B cell (primary cell): ENCODE data around the gene EXOC6B. TPM values are rescaled to one million over a fixed set of nuclear protein-coding genes. Genes with fewer than 3 reads are reported as not detected.

ENCODE experiments used
- ATAC-seq: fragments of 200-7000 bp; cut with Tn5 transposase; one replicate; pipeline ENCODE4 v1.10.0; 2021; ENCODE audit warnings: low read depth, mild to moderate bottlenecking, moderate number of reproducible peaks, moderate library complexity
- CTCF ChIA-PET: fragments of 350-600 bp; sonication (Branson Sonifier 250); formaldehyde crosslinking; loops from one replicate; lab custom pipeline; 2021; ENCODE audit warnings: antibody characterized with exemption, inconsistent platforms; lab: Charles Lee
- POLR2A ChIA-PET: fragments of 350-600 bp; sonication (Branson Sonifier 250); formaldehyde crosslinking; loops from one replicate; lab custom pipeline; 2021; ENCODE audit warnings: antibody characterized with exemption; lab: Charles Lee
- DNase-seq: peaks from one replicate; pipeline ENCODE4 v3.0.0; 2013
- H2AFZ ChIP-seq: 2 replicates; pipeline ENCODE4 v1.6.1; 2012; ENCODE audit warnings: mild to moderate bottlenecking, low read depth, low read length; ENCODE audit not compliant: insufficient read depth, poor library complexity, severe bottlenecking
- H3K27ac ChIP-seq, 2 donors: 1 replicate in 1 of 2; 2 replicates in 1 of 2; pipeline ENCODE4 v1.5.1; 2012 to 2013; ENCODE audit warnings: low read length in 2 of 2, mild to moderate bottlenecking in 2 of 2, moderate library complexity in 1 of 2
- H3K27me3 ChIP-seq, 4 experiments: fragments of 200-600 bp in 1 of 4; sonication (generic) in 1 of 4; replicated peaks in 1 of 4; 1 replicate in 2 of 4; 2 replicates in 2 of 4; pipeline versions ENCODE4 v1.6.1 to v1.7.0; 2013 to 2016; ENCODE audit warnings: low read length in 3 of 4, mild to moderate bottlenecking in 2 of 4, mixed read lengths in 1 of 4, moderate library complexity in 1 of 4; ENCODE audit not compliant: insufficient read depth in 4 of 4, control insufficient read depth in 3 of 4; ENCODE audit errors: control extremely low read depth in 1 of 4
- H3K36me3 ChIP-seq, 2 experiments: replicated peaks in 1 of 2; 1 replicate in 1 of 2; 2 replicates in 1 of 2; pipeline versions ENCODE4 v1.6.1 to v1.7.1; 2013; ENCODE audit warnings: low read length in 1 of 2; ENCODE audit not compliant: insufficient read depth in 2 of 2, control insufficient read depth in 1 of 2; ENCODE audit errors: control extremely low read depth in 1 of 2, extremely low read depth in 1 of 2
- H3K4me1 ChIP-seq, 2 donors: fragments of 200-600 bp in 1 of 2; sonication (generic) in 1 of 2; 1 replicate in 1 of 2; 2 replicates in 1 of 2; pipeline versions ENCODE4 v1.5.1 to v1.6.1; 2013 to 2017; ENCODE audit warnings: low read length in 2 of 2; ENCODE audit not compliant: control insufficient read depth in 2 of 2, insufficient read depth in 2 of 2
- H3K4me2 ChIP-seq: replicated peaks from 2 replicates; pipeline ENCODE3; 2012; ENCODE audit warnings: mild to moderate bottlenecking, low read depth, low read length; ENCODE audit not compliant: poor library complexity, severe bottlenecking
- H3K4me3 ChIP-seq, 5 experiments: fragments of 200-600 bp in 1 of 5; sonication (generic) in 1 of 5; 1 replicate in 3 of 5; 2 replicates in 2 of 5; pipeline versions ENCODE4 v1.5.1 to v1.7.0; 2011 to 2016; ENCODE audit warnings: low read length in 4 of 5, mild to moderate bottlenecking in 4 of 5, low read depth in 2 of 5, control low read depth in 1 of 5, moderate library complexity in 1 of 5; ENCODE audit not compliant: insufficient read depth in 1 of 5; ENCODE audit errors: control extremely low read depth in 1 of 5, extremely low read depth in 1 of 5
- H3K79me2 ChIP-seq: fragments of 200-600 bp; sonication (generic); one replicate; pipeline ENCODE4 v1.6.0; 2016; ENCODE audit warnings: low read length; ENCODE audit not compliant: control insufficient read depth, insufficient read depth
- H3K9ac ChIP-seq: fragments of 200-600 bp; sonication (generic); 2 replicates; pipeline ENCODE4 v1.6.1; 2017; ENCODE audit warnings: mild to moderate bottlenecking, low read length, moderate library complexity
- H3K9me3 ChIP-seq, 3 donors: one replicate each; pipeline versions ENCODE4 v1.6.1 to v1.7.1; 2013; ENCODE audit warnings: low read length in 2 of 3; ENCODE audit not compliant: control insufficient read depth in 2 of 3, insufficient read depth in 1 of 3; ENCODE audit errors: control extremely low read depth in 1 of 3
- H4K20me1 ChIP-seq: 2 replicates; pipeline ENCODE4 v1.6.0; 2012; ENCODE audit warnings: mild to moderate bottlenecking, low read length; ENCODE audit not compliant: insufficient read depth, control insufficient read depth, poor library complexity, severe bottlenecking
- H3K27ac Mint-ChIP-seq: one replicate; pipeline ENCODE4 v1.8.0; 2021; ENCODE audit warnings: mixed read lengths
- H3K27me3 Mint-ChIP-seq: one replicate; pipeline ENCODE4 v1.8.0; 2021; ENCODE audit warnings: mixed read lengths
- H3K4me1 Mint-ChIP-seq: one replicate; pipeline ENCODE4 v1.8.0; 2021; ENCODE audit warnings: mixed read lengths
- H3K4me3 Mint-ChIP-seq: one replicate; pipeline ENCODE4 v1.8.0; 2021; ENCODE audit warnings: mixed read lengths
- H3K9me3 Mint-ChIP-seq: one replicate; pipeline ENCODE4 v1.8.0; 2022; ENCODE audit warnings: mixed read lengths; ENCODE audit not compliant: insufficient read depth
- EZH2 ChIP-seq: IDR thresholded peaks from 2 replicates; pipeline ENCODE4 v1.6.1; 2012; ENCODE audit warnings: borderline replicate concordance, low read depth, mild to moderate bottlenecking, moderate library complexity, low read length; ENCODE audit not compliant: insufficient read depth, poor library complexity, severe bottlenecking
- WGBS: methylation state at CpG from one replicate; pipeline ENCODE4 v1.1.5; 2013; ENCODE audit warnings: missing lambda C conversion rate; ENCODE audit not compliant: insufficient coverage; 5-methylcytosine and 5-hydroxymethylcytosine counted together
- intact Hi-C: fragments of 100-400 bp; cut with micrococcal nuclease; formaldehyde crosslinking; loops from one replicate; pipeline ENCODE4 v1.10.0; 2022
- polyA plus RNA-seq: library from polyadenylated mRNA; depleted of rRNA; stranded (reverse); fragments of >200 nt; gene quantifications from 2 replicates; pipeline ENCODE4 v1.2.3, GENCODE V29; 2012
- total RNA-seq, 2 donors: library from RNA; stranded (reverse); fragments of 120-200 nt in 1 of 2; gene quantifications; 1 replicate in 1 of 2; 2 replicates in 1 of 2; pipeline versions ENCODE4 v1.2.3 to v1.2.4, GENCODE V29; 2013 to 2022
- TF ChIP-seq, protein P1 (sequence below): fragments of 200-600 bp; IDR thresholded peaks from one replicate; pipeline ENCODE4 v1.8.0; 2022; ENCODE audit warnings: antibody characterized with exemption, mild to moderate bottlenecking

EXOC6B gene
- total and polyA plus RNA-seq, 2 donors (not counting 1 experiment from before 2014, with no cell fraction given): 4.8 to 22.6 TPM

DNA sequence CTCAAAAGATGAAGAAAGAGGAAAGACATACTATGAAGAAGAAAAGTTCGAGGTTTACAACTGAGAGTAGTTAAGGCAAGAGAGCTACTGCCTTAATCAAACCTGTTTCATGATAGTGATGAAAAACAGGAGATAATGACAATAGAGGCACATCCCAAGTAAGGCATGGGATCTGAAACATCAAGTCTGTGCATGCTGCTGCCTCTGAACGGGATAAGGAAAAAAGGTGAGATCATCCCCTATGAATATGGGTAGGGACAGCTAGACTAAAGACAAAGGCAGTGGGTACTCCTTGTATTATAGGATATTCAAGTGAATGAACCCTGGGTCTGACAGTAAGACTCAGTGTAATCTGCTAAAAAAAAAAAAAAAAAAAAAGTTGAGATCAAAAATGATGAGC is 3.0 kb downstream of the EXOC6B start:
- H3K27ac ChIP-seq: no peak overlapping the region
- intact Hi-C loops: loop anchor here (10.0 kb wide), 1 partner anchor 48 kb away; no protein-coding TSS in a partner anchor
- H3K4me1 Mint-ChIP-seq: peaks cover 25% of the 10 kb centered on the region
- ChIA-PET CTCF (interaction anchor here (1.0 kb wide), 1 partner anchor 39 kb away, joined by 3 read pairs; no protein-coding TSS in a partner anchor), POLR2A (no interaction called here)
- no peak overlapping the region for H3K4me2 ChIP-seq
- H3K4me1 ChIP-seq: peaks cover 13 to 14% of the 10 kb centered on the region in 2 donors
- H3K9me3 ChIP-seq: no peaks in the 10 kb centered on the region
- TF ChIP-seq, protein P1, sequence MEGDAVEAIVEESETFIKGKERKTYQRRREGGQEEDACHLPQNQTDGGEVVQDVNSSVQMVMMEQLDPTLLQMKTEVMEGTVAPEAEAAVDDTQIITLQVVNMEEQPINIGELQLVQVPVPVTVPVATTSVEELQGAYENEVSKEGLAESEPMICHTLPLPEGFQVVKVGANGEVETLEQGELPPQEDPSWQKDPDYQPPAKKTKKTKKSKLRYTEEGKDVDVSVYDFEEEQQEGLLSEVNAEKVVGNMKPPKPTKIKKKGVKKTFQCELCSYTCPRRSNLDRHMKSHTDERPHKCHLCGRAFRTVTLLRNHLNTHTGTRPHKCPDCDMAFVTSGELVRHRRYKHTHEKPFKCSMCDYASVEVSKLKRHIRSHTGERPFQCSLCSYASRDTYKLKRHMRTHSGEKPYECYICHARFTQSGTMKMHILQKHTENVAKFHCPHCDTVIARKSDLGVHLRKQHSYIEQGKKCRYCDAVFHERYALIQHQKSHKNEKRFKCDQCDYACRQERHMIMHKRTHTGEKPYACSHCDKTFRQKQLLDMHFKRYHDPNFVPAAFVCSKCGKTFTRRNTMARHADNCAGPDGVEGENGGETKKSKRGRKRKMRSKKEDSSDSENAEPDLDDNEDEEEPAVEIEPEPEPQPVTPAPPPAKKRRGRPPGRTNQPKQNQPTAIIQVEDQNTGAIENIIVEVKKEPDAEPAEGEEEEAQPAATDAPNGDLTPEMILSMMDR: no peak
- no peak for TF ChIP-seq EZH2
- no peaks in the 10 kb centered on the region for H3K36me3 ChIP-seq
- ATAC-seq: no peak
- no peak overlapping the region for H3K27ac Mint-ChIP-seq
- DNase-seq: no peak
- no peak overlapping the region for H3K4me3 ChIP-seq
- H2AFZ ChIP-seq: no peak overlapping the region
- H3K9me3 Mint-ChIP-seq: no peaks in the 10 kb centered on the region
- H3K27me3 ChIP-seq: peaks cover 0 to 6% (median 0%) of the 10 kb centered on the region in 4 experiments
- H3K9ac ChIP-seq: no peak overlapping the region
- peaks cover 13% of the 10 kb centered on the region for H3K79me2 ChIP-seq
- H4K20me1 ChIP-seq: peaks cover 5% of the 10 kb centered on the region
- H3K27me3 Mint-ChIP-seq: no peaks in the 10 kb centered on the region
- H3K4me3 Mint-ChIP-seq: no peak overlapping the region
- no CpG with 5 or more reads among the region's 2 CpGs for WGBS

- H3K9me3 Mint-ChIP-seq: no peaks in the 10 kb centered on the region
- no peaks in the 10 kb centered on the region for H3K27me3 Mint-ChIP-seq
- Histone ChIP-seq H3K79me2 (peaks cover 15% of the 10 kb centered on the region), H4K20me1 (peaks cover 5% of the 10 kb centered on the region), H3K4me1 (peaks cover 13 to 14% of the 10 kb centered on the region in 2 donors), H3K4me3 (no peak overlapping the region), H3K27me3 (peaks cover 0 to 6% (median 0%) of the 10 kb centered on the region in 4 experiments), H3K27ac (no peak overlapping the region), H3K9ac (no peak overlapping the region), H3K4me2 (no peak overlapping the region), H3K36me3 (no peaks in the 10 kb centered on the region), H2AFZ (no peak overlapping the region), H3K9me3 (no peaks in the 10 kb centered on the region)
- CTCF ChIA-PET: interaction anchor here (1.0 kb wide), 1 partner anchor 40 kb away, joined by 3 read pairs; no protein-coding TSS in a partner anchor
- intact Hi-C loops: loop anchor here (10.0 kb wide), 1 partner anchor 47 kb away; no protein-coding TSS in a partner anchor
- H3K4me3 Mint-ChIP-seq: no peak overlapping the region
- POLR2A ChIA-PET: no interaction called here
- DNase-seq (no peak), ATAC-seq (no peak)
- H3K4me1 Mint-ChIP-seq: peaks cover 26% of the 10 kb centered on the region
- no peak overlapping the region for H3K27ac Mint-ChIP-seq
- no peak for TF ChIP-seq EZH2
- TF ChIP-seq, protein P1: no peak
Measured at GRCh38 chr2:72821983-72822382, 3.9 kb downstream of the EXOC6B start.
